CD4-positive, alpha-beta T cell treated with Interleukin-1 beta for 1 hour (primary cell): ENCODE data around the gene IL23R.
A peak's percentile ranks its signal among the peaks of the same experiment; 100 is the strongest.

Source experiments
- DNase-seq, 2 donors: peaks; one replicate each; pipeline ENCODE4 v3.0.0-alpha.2; 2020 to 2022

Gene IL23R

DNA sequence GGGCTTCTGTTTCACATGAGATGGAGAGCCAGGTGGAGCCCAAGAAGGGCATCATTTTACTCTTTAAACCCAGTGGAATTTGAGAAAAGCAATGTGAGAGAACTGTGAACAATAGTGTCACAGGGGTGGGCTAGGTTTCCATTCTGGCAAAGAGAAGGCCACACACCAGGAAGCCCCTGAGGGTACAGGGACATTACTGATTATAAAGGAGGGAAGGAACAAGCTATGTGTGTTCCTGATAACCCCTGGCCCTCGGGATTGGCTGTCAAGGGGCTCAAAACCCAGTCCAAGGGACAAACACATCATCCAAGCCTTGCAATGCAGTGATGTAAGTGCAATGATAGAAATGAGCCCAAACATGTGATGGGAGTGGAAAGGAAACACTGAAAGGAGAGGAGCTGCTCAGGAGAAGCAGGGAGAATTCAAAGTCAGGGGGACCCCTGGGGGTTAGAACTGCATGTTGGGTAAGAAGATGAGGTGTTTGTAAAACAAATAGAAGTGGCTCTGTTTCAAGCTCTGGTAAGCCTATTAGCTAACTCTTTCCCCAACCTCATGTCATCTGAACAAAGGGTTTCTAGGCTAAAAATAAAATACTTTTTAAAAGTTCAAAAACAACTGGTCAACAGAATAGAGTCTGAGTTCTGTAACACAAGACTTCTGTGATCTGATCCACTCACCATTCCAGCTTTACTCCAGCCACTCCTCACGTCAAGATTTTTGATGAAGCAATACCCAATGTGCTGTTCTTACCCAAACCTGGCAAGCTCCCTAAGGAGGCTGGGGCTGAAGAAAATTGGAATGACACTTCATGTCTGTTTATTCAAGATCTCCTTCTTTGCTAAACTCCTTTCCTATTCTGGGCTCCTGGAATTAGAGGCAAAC is 90.3 kb downstream of the IL23R start:
- no peak for DNase-seq

- no peak for DNase-seq
Observed at GRCh38 chr1:67257173-67257535, 90.9 kb downstream of the IL23R start.

- peak in 1 of 2 donors; percentile 30 for DNase-seq
Observed at GRCh38 chr1:67261680-67262079, 95.4 kb downstream of the IL23R start.

DNA sequence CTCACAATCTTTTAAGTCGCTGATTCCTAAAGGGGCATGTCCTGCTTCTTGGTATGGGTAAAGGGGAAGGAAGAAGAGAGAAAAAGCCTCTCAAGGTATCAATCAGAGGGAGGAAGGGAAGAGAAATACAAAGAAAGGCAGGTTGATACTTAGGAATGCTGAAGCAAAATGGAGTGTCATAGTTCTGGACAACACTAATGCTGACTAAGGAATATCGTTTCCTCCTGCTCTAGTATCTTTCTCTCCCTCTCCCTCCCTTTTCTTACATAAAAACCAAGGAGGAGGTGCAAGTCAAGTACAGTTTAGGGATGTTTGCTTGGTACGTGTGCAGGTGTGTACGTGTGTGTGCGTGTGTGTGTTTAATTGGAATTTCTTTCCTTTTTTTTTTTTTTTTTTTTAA is 96.5 kb downstream of the IL23R start:
- no peak for DNase-seq

DNA sequence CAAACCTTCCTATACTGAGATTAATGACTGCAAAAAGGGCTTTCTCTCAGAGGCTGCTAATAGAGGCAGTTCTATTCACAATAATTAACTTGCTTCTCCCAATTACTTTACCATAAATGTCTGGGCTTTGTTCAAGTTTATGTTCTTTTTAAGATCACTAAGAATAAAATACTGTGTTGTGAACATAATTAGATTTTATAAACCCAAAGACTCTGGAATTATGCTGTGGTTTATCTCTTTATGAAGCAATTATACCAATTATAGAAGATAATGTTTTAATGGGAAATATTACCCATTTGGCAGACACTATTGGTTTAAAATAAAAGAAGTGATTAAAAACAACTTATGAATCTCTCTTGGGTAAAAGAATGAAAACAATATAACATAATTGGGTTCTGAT is 97.9 kb downstream of the IL23R start:
- DNase-seq = no peak

- DNase-seq = peak in 1 of 2 donors; percentile 10
Observed at GRCh38 chr1:67264899-67265298, 98.6 kb downstream of the IL23R start.

- DNase-seq = no peak
Observed at GRCh38 chr1:67269061-67269460, 102.8 kb downstream of the IL23R start.

DNA sequence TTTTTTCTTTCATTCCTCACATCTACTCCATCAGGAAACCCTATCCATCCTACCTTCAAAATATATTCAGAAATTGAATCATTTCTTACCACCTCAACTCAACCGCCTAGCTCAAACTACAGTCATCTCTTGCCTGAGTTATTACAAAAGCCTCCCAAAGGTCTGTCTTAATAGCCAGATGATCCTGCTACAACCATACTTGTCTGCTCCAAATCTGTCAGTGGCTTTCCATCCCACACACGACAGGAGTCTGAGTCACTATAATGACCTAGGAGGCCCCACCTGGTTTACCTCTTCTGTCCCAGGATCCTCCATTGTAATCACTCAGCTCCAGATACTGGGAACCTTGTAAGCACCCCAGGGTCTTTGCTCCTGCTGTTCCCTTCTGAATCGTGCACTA is 104.3 kb downstream of the IL23R start:
- DNase-seq = no peak

DNA sequence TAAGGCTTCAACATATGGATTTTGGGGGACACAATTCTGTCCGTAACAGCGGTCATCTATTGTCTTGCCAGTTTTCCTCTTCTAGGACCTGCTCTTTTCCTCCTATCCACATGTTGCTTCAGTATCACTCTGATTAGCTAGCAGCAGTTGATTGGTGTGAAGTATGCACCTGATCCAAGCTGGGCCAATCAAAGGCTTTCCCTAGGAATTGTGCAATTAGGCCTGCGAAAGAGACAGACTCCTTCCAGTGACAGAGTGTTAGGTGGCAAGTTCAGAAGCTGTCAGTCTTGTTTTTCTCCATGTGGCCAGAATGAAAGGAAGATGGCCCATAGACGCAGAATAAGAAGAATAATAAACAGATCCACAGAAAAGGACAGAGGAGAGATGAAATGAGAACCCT is 107.3 kb downstream of the IL23R start:
- DNase-seq = no peak

DNA sequence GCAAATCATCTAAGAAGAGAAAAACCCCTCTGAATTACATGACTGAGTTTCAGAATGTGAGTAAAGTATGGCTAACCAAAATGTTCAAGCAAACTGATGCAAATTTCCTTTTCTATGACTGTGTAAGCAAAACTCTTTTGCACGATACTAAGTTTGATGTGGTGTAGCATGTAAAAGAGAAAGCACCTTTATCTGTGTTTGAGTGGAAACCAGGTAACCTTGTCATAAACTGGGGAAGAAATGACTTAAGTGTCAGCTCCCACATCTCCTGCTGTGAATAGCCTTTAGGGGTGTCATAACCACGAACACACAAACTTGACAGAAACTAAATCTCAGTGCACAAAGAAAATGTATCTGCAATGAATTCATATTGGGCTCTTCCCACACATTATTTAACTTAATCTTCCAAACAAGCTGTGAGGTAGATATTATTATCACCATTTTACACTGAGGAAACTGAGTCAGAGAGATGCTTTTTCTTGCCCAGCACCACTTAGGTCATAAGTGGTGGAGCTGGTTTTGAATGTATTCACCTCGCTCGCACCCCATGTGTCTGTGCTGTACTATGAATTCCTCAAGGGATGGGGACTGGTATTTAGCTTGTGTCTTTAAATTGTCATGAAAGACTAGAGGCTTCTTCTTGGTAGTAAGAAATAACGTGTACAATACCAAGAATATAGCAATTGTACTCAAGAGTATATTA is 108.5 kb downstream of the IL23R start:
- peak in 1 of 2 donors; percentile 12 for DNase-seq

GRCh38 chr1:67280696-67281095 is 114.4 kb downstream of the IL23R start:
- DNase-seq = no peak

GRCh38 chr1:67281244-67281643 is 115.0 kb downstream of the IL23R start:
- DNase-seq = no peak

DNA sequence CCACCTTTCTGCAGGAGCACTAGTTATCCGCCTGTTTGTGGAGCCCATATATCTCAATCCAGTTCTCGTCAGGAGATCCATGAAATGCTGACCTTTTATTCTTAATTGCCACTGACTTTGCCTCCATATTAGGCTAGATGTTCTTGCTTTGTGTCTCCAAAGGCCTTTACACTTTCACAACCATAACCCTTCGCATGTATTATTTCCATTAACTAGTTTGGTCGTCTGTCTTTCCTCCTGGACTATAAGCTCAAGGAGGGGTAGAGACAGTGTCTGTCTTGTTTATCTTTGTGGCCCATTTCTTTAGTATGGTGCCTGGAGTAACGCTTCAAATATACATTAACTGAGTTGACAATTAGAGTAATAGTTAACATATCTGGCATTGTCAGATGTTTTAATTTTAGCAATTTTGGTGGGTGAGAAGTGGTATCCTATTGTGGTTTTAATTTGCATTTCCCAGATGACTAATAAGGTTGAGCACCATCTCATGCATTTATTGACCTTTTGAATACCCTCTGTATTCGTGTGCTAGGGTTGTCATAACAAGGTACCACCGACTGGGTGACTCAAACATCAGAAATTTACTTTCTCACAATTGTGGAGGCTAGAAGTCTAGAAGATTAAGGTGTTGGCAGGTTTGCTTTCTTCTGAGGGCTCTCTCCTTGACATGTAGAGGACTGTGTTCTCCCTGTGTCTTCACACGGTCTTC is 119.7 kb downstream of the IL23R start:
- DNase-seq = no peak

DNA sequence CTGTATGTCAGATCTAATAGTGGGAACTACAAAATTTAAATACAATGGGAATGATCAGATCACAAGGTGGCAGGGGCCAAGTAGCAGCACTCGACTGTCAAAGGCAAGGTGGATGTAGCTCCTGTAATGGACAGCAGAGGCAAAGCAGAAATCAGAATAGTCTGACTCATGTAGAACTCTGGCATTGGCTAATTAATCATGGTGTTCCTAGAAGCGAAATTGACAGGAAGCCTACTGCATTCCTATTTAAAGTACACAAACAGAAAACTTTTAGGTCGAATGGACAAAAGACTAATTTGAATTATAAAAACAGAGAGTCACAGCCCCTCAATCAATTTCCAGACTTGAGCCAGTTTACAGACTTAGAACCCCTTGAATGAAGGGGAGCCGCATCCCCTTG is 124.0 kb downstream of the IL23R start:
- DNase-seq = no peak

GRCh38 chr1:67294836-67295617 is 128.8 kb downstream of the IL23R start:
- no peak for DNase-seq

DNA sequence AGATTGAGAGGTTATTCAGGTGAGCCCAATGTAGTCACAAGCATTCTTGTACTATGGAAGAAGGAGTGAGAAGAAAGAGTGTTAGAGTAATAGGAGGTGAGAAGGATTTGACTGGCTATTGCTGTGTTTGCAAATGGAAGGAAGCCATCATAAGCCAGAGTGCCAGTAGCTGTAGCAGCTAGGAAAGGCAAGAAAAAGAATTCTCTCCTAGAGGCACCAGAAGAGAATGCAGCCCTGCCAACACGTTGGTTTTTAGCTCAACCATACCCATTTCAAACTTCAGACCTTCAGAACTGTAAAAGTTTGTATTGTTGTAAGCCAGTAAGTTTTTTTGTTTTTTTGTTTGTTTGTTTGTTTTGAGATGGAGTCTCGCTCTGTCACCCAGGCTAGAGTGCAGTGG is 132.5 kb downstream of the IL23R start:
- DNase-seq = no peak

DNA sequence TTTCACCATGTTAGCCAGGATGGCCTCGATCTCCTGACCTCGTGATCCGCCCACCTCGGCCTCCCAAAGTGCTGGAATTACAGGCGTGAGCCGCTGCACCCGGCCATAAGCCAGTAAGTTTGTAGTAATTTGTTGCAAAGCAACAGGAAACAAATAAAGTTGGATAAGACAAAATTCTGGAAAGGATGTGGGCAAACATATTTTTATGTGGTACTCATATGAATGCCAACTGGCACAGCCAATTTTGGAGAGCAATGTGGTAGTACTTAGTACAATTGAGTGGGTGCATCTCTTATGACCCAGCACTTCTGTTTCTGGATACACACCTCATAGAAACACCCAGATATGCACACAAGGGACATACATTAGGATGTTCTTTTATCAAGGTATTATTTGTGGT is 133.0 kb downstream of the IL23R start:
- DNase-seq = no peak

GRCh38 chr1:67300561-67300960 is 134.3 kb downstream of the IL23R start:
- no peak for DNase-seq

DNA sequence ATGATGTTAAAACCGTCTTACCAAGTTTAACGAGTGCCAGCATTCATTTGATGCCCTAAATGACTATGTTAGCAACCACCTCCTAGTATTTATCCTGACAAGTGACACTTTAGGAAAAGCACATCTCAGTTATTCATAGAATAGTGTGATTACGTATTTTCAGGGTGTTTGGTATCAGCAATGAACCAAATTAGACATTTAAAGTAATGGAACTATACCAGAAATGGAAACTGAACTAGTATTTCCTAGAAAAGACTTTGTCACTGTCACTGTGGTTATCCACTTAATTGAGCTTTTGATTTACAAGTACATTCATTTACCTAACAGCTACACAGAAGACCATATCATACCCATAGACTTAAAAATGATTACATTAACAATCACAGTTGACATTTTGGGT is 137.8 kb downstream of the IL23R start:
- DNase-seq = no peak

DNA sequence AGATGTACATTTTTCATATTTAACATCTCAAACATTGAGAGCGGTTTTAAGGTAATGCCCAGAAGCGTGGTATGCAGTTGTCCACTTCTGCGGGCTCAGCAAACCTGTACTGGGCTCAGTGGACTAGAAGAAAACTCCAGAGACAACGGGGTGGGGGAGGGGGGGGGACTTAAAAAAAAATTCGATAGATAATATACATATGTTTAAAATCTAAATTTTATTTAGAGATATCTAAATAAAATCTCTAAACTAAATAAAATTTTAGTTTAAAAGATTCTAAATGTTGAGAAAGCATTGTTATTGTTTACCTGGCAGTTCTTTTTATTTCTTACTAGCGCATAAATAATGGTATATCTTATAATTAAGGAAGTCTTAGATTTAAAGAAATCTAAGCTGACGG is 140.3 kb downstream of the IL23R start:
- DNase-seq = no peak

GRCh38 chr1:67307251-67308060 is 141.2 kb downstream of the IL23R start, which contains the start of gene IL12RB2:
Gene IL12RB2, plus strand, starts transcription at chr1:67307873. Its CDS starts 12,496 bp downstream, at chr1:67320369.
- DNase-seq = peak; percentile 26 to 32

- DNase-seq = no peak
Observed at GRCh38 chr1:67308136-67308535, 141.9 kb downstream of the IL23R start.
